Activated effector memory CD4-positive, alpha-beta T cell treated with Interleukin-2 at 50 U/mL for 16 hours (primary cell): ENCODE data around the gene ARHGAP42.

Source experiments
- DNase-seq: peaks from one replicate; pipeline ENCODE4 v3.0.0-alpha.2; 2020

Gene ARHGAP42

GRCh38 chr11:100927579-100927978 lies 240.5 kb downstream of the ARHGAP42 start:
- no peak for DNase-seq

- no peak for DNase-seq
Observed at GRCh38 chr11:100928426-100928825, 241.3 kb downstream of the ARHGAP42 start.

GRCh38 chr11:100929377-100929776 lies 242.3 kb downstream of the ARHGAP42 start:
- DNase-seq = no peak

GRCh38 chr11:100930185-100930778 lies 243.2 kb downstream of the ARHGAP42 start:
- DNase-seq = no peak

- DNase-seq = no peak
Observed at GRCh38 chr11:100932474-100933100, 245.5 kb downstream of the ARHGAP42 start.

GRCh38 chr11:100936781-100937180 lies 249.7 kb downstream of the ARHGAP42 start:
- DNase-seq = no peak

- DNase-seq = no peak
Observed at GRCh38 chr11:100939571-100939970, 252.5 kb downstream of the ARHGAP42 start.

- no peak for DNase-seq
Observed at GRCh38 chr11:100940111-100940510, 253.0 kb downstream of the ARHGAP42 start.

GRCh38 chr11:100941033-100941432 lies 253.9 kb downstream of the ARHGAP42 start:
- no peak for DNase-seq

GRCh38 chr11:100942016-100942415 lies 254.9 kb downstream of the ARHGAP42 start:
- no peak for DNase-seq

- DNase-seq = no peak
Observed at GRCh38 chr11:100948936-100949335, 261.8 kb downstream of the ARHGAP42 start.

GRCh38 chr11:100949443-100949842 lies 262.4 kb downstream of the ARHGAP42 start:
- DNase-seq = no peak

- no peak for DNase-seq
Observed at GRCh38 chr11:100955318-100955717, 268.2 kb downstream of the ARHGAP42 start.

GRCh38 chr11:100956351-100956750 lies 269.3 kb downstream of the ARHGAP42 start:
- no peak for DNase-seq

- DNase-seq = no peak
Observed at GRCh38 chr11:100957499-100957898, 270.4 kb downstream of the ARHGAP42 start.

GRCh38 chr11:100961633-100962032 lies 274.5 kb downstream of the ARHGAP42 start:
- DNase-seq = no peak

GRCh38 chr11:100963375-100963774 lies 276.3 kb downstream of the ARHGAP42 start:
- DNase-seq = no peak

GRCh38 chr11:100964435-100964834 lies 277.3 kb downstream of the ARHGAP42 start:
- DNase-seq = no peak

GRCh38 chr11:100965346-100965745 lies 278.3 kb downstream of the ARHGAP42 start:
- no peak for DNase-seq

- DNase-seq = no peak
Observed at GRCh38 chr11:100966366-100966765, 279.3 kb downstream of the ARHGAP42 start.

GRCh38 chr11:100969008-100969407 lies 281.9 kb downstream of the ARHGAP42 start:
- DNase-seq = no peak

GRCh38 chr11:100970283-100971164 lies 283.4 kb downstream of the ARHGAP42 start:
- no peak for DNase-seq

- DNase-seq = no peak
Observed at GRCh38 chr11:100972046-100972445, 285.0 kb downstream of the ARHGAP42 start.

GRCh38 chr11:100978442-100978841 lies 291.4 kb downstream of the ARHGAP42 start:
- no peak for DNase-seq
